HEK293T (cell line): ENCODE measurements around the gene SPEG.

Experiments
- ARNT ChIP-seq: fragments of 450-650 bp; IDR thresholded peaks from 2 replicates; pipeline ENCODE4 v1.6.1; 2017; ENCODE audit warnings: mild to moderate bottlenecking
- BHLHE40 ChIP-seq: fragments of 450-650 bp; IDR thresholded peaks from 2 replicates; pipeline ENCODE4 v1.6.1; 2016; ENCODE audit warnings: mild to moderate bottlenecking, moderate library complexity, borderline replicate concordance
- CTBP1 ChIP-seq: fragments of 450-650 bp; IDR thresholded peaks from 2 replicates; pipeline ENCODE4 v1.6.1; 2016; ENCODE audit warnings: borderline replicate concordance
- ELF4 ChIP-seq: fragments of 450-650 bp; IDR thresholded peaks from 2 replicates; pipeline ENCODE4 v1.6.1; 2017; ENCODE audit warnings: antibody characterized with exemption
- FOXK2 ChIP-seq: fragments of 450-650 bp; IDR thresholded peaks from 2 replicates; pipeline ENCODE4 v1.6.1; 2016; ENCODE audit warnings: mild to moderate bottlenecking
- FOXM1 ChIP-seq: fragments of 450-650 bp; IDR thresholded peaks from 2 replicates; pipeline ENCODE4 v1.6.1; 2017; ENCODE audit warnings: mild to moderate bottlenecking, borderline replicate concordance
- HDGF ChIP-seq: fragments of 450-650 bp; IDR thresholded peaks from 2 replicates; pipeline ENCODE4 v1.6.1; 2017; ENCODE audit warnings: antibody characterized with exemption, borderline replicate concordance
- NFRKB ChIP-seq: fragments of 450-650 bp; IDR thresholded peaks from 2 replicates; pipeline ENCODE4 v1.6.1; 2016; ENCODE audit warnings: mild to moderate bottlenecking, moderate library complexity
- PKNOX1 ChIP-seq: fragments of 450-650 bp; IDR thresholded peaks from 2 replicates; pipeline ENCODE4 v1.6.1; 2016
- SP1 ChIP-seq: fragments of 450-650 bp; IDR thresholded peaks from 2 replicates; pipeline ENCODE4 v1.6.1; 2017
- SUZ12 ChIP-seq: fragments of 450-650 bp; IDR thresholded peaks from 2 replicates; pipeline ENCODE4 v1.6.1; 2016; ENCODE audit warnings: mild to moderate bottlenecking
- TARDBP ChIP-seq: fragments of 450-650 bp; IDR thresholded peaks from 2 replicates; pipeline ENCODE4 v1.6.1; 2016
- ZNF384 ChIP-seq: fragments of 450-650 bp; IDR thresholded peaks from 2 replicates; pipeline ENCODE4 v1.6.1; 2016

GRCh38 chr2:219475278-219475677 is 40.6 kb downstream of the SPEG start:
- no peak for TF ChIP-seq FOXK2
- TF ChIP-seq BHLHE40: no peak
- no peak for TF ChIP-seq CTBP1
- TF ChIP-seq FOXM1: no peak
- no peak for TF ChIP-seq PKNOX1
- no peak for TF ChIP-seq SP1
- no peak for TF ChIP-seq SUZ12
- no peak for TF ChIP-seq TARDBP
- no peak for TF ChIP-seq HDGF
- no peak for TF ChIP-seq NFRKB
- no peak for TF ChIP-seq ELF4
- no peak for TF ChIP-seq ARNT
- TF ChIP-seq ZNF384: no peak
